Panc1 (cell line): ENCODE measurements around the gene TMEM131.

Experiments used
- POLR2AphosphoS5 ChIP-seq: IDR thresholded peaks from 2 replicates; pipeline ENCODE4 v1.6.1; 2012; ENCODE audit warnings: mild to moderate bottlenecking, low read depth, low read length, moderate library complexity
- TCF7L2 ChIP-seq: IDR thresholded peaks from 2 replicates; pipeline ENCODE4 v1.6.1; 2011; ENCODE audit warnings: mild to moderate bottlenecking, low read depth, low read length, inconsistent platforms
- TF ChIP-seq, protein P1 (sequence below): fragments of 450-650 bp; IDR thresholded peaks from 2 replicates; pipeline ENCODE4 v1.5.1; 2017; ENCODE audit warnings: mild to moderate bottlenecking

DNA sequence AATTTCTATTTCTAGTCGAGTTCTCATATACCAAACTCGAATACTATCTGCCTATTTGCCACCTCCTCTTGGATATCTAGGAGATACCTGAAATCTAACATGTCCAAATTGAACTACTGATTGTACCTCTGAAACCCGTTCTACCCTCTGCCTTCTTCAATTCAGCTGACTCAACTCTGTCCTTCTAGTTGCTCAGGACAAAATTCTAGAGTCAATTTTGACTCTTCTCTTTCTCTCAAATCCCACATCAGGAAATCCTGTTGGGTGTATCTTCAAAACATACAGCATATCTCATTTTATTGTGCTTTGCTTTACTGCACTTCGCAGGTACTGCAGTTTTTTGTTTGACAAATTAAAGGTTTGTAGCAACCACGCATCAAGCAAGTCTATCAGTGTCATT is 144.6 kb downstream of the TMEM131 start:
- TF ChIP-seq POLR2AphosphoS5, result no peak
- no peak for TF ChIP-seq TCF7L2
- TF ChIP-seq, protein P1, sequence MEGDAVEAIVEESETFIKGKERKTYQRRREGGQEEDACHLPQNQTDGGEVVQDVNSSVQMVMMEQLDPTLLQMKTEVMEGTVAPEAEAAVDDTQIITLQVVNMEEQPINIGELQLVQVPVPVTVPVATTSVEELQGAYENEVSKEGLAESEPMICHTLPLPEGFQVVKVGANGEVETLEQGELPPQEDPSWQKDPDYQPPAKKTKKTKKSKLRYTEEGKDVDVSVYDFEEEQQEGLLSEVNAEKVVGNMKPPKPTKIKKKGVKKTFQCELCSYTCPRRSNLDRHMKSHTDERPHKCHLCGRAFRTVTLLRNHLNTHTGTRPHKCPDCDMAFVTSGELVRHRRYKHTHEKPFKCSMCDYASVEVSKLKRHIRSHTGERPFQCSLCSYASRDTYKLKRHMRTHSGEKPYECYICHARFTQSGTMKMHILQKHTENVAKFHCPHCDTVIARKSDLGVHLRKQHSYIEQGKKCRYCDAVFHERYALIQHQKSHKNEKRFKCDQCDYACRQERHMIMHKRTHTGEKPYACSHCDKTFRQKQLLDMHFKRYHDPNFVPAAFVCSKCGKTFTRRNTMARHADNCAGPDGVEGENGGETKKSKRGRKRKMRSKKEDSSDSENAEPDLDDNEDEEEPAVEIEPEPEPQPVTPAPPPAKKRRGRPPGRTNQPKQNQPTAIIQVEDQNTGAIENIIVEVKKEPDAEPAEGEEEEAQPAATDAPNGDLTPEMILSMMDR, result no peak
